SK-N-MC (cell line): ENCODE measurements around the gene MGAM2.

Experiments
- EZH2 ChIP-seq: fragments of 200-600 bp; sonication (generic); IDR thresholded peaks from one replicate; pipeline ENCODE4 v1.6.1; 2017; ENCODE audit warnings: antibody characterized with exemption
- FOXP2 ChIP-seq: optimal IDR thresholded peaks from 2 replicates; pipeline ENCODE3; 2011; ENCODE audit warnings: mild to moderate bottlenecking, moderate library complexity; ENCODE audit not compliant: insufficient read depth; ENCODE audit errors: extremely low read length, control extremely low read depth
- POLR2AphosphoS5 ChIP-seq: IDR thresholded peaks from 2 replicates; pipeline ENCODE4 v1.6.1; 2012; ENCODE audit warnings: mild to moderate bottlenecking, low read depth, low read length, borderline replicate concordance

DNA sequence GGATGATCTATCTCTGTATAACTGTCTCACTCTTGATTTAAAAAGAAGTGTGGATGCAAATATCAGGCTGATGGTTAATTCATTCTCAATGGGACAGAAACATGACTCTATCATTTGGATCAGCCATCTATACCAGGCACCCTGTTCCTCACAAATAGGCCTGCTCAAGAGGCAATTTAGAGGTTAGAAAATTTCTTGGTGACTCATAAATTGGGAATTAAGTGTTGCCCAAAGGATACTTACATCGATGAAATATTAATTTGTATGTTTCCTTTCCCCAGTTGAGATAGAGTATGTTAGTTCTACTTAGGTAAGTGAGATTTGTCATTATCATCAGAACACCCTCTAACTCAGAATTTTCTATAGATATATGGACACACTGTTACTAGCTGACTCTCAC, 88.7 kb downstream of the MGAM2 start:
- TF ChIP-seq EZH2: no peak
- TF ChIP-seq POLR2AphosphoS5: no peak
- no peak for TF ChIP-seq FOXP2
